Endothelial cell of umbilical vein (primary cell): Measurements from ENCODE around the gene ALG12.

Experiments
- EZH2 ChIP-seq: IDR thresholded peaks from 2 replicates; pipeline ENCODE4 v1.6.1; 2012; ENCODE audit warnings: borderline replicate concordance, low read depth, mild to moderate bottlenecking, moderate library complexity, low read length, inconsistent platforms; ENCODE audit not compliant: severe bottlenecking
- FOS ChIP-seq: IDR thresholded peaks from 2 replicates; pipeline ENCODE4 v1.6.1; 2011; ENCODE audit warnings: mild to moderate bottlenecking, low read length, moderate library complexity, borderline replicate concordance; ENCODE audit not compliant: insufficient read depth
- GATA2 ChIP-seq: IDR thresholded peaks from 2 replicates; pipeline ENCODE4 v1.7.0; 2011; ENCODE audit warnings: low read depth, mild to moderate bottlenecking, moderate library complexity, mixed read lengths, low read length; ENCODE audit not compliant: insufficient read length, insufficient read depth
- JUN ChIP-seq: IDR thresholded peaks from 2 replicates; pipeline ENCODE4 v1.6.1; 2011; ENCODE audit warnings: borderline replicate concordance, low read depth; ENCODE audit not compliant: insufficient read length, insufficient read depth
- MYC ChIP-seq: IDR thresholded peaks from one replicate; pipeline ENCODE4 v1.6.1; 2011; ENCODE audit warnings: mild to moderate bottlenecking, low read depth, low read length
- POLR2A ChIP-seq: IDR thresholded peaks from 2 replicates; pipeline ENCODE4 v1.6.1; 2012; ENCODE audit warnings: low read depth, mild to moderate bottlenecking, control low read depth, low read length
- POLR2AphosphoS5 ChIP-seq: IDR thresholded peaks from 2 replicates; pipeline ENCODE4 v1.6.1; 2012; ENCODE audit warnings: low read depth, mild to moderate bottlenecking, control low read depth, low read length, moderate library complexity; ENCODE audit not compliant: insufficient read depth
- TF ChIP-seq, protein P1 (sequence below), 2 donors: IDR thresholded peaks; 1 replicate in 1 of 2; 2 replicates in 1 of 2; pipeline ENCODE4 v1.5.1; 2011; ENCODE audit warnings: low read length in 2 of 2, mild to moderate bottlenecking in 2 of 2, moderate library complexity in 2 of 2, control low read depth in 1 of 2, inconsistent platforms in 1 of 2, low read depth in 1 of 2; ENCODE audit not compliant: insufficient read depth in 1 of 2; ENCODE audit errors: extremely low read depth in 1 of 2
- TF ChIP-seq, protein P2 (sequence below): IDR thresholded peaks from 2 replicates; pipeline ENCODE4 v1.6.1; 2011; ENCODE audit not compliant: insufficient read depth, insufficient read length

- TF ChIP-seq, protein P1, sequence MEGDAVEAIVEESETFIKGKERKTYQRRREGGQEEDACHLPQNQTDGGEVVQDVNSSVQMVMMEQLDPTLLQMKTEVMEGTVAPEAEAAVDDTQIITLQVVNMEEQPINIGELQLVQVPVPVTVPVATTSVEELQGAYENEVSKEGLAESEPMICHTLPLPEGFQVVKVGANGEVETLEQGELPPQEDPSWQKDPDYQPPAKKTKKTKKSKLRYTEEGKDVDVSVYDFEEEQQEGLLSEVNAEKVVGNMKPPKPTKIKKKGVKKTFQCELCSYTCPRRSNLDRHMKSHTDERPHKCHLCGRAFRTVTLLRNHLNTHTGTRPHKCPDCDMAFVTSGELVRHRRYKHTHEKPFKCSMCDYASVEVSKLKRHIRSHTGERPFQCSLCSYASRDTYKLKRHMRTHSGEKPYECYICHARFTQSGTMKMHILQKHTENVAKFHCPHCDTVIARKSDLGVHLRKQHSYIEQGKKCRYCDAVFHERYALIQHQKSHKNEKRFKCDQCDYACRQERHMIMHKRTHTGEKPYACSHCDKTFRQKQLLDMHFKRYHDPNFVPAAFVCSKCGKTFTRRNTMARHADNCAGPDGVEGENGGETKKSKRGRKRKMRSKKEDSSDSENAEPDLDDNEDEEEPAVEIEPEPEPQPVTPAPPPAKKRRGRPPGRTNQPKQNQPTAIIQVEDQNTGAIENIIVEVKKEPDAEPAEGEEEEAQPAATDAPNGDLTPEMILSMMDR (IDR thresholded peaks at IDR 0.05; ENCODE audit: extremely low read depth in 1 of 2, insufficient read depth in 1 of 2, low read depth in 1 of 2, low read length in 2 of 2) = no peak
- TF ChIP-seq EZH2 = no peak
- TF ChIP-seq POLR2AphosphoS5 = no peak
- no peak for TF ChIP-seq POLR2A
- no peak for TF ChIP-seq GATA2
- TF ChIP-seq, protein P2, sequence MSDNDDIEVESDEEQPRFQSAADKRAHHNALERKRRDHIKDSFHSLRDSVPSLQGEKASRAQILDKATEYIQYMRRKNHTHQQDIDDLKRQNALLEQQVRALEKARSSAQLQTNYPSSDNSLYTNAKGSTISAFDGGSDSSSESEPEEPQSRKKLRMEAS = no peak
- TF ChIP-seq MYC = no peak
- TF ChIP-seq JUN = no peak
- no peak for TF ChIP-seq FOS
Measured at GRCh38 chr22:49949914-49950292, 31.7 kb upstream of the ALG12 start.
